ENCODE data around the gene GALNT11.

The GALNT11 gene

GRCh38 chr7:152158801-152159587, 133.5 kb downstream of the GALNT11 start:
- H3K9me3 ChIP-seq (ENCODE audit: insufficient read depth, low read depth, low read length): no peaks in the 10 kb centered on the region
- 93% methylated on average over 11 of the region's 11 CpGs for WGBS
- H3K27me3 ChIP-seq (ENCODE audit: insufficient read depth, low read length): no peaks in the 10 kb centered on the region
- peaks cover 97% of the 10 kb centered on the region for H3K36me3 ChIP-seq (ENCODE audit: insufficient read depth, low read length)
- H3K4me1 ChIP-seq (ENCODE audit: insufficient read depth, low read length): no peaks in the 10 kb centered on the region
- no peak overlapping the region for H3K27ac ChIP-seq (ENCODE audit: low read depth, low read length)
- no peak overlapping the region for H3K9ac ChIP-seq (ENCODE audit: low read depth, low read length)
- H3K4me3 ChIP-seq (ENCODE audit: low read length): no peak overlapping the region

GRCh38 chr7:152161171-152161570, 135.7 kb downstream of the GALNT11 start:
- Histone ChIP-seq H3K9ac (ENCODE audit: low read depth, low read length) (no peak overlapping the region), H3K4me3 (ENCODE audit: low read length) (no peak overlapping the region), H3K36me3 (ENCODE audit: insufficient read depth, low read length) (peaks cover 94% of the 10 kb centered on the region), H3K4me1 (ENCODE audit: insufficient read depth, low read length) (no peaks in the 10 kb centered on the region), H3K27me3 (ENCODE audit: insufficient read depth, low read length) (no peaks in the 10 kb centered on the region), H3K9me3 (ENCODE audit: insufficient read depth, low read depth, low read length) (no peaks in the 10 kb centered on the region), H3K27ac (ENCODE audit: low read depth, low read length) (no peak overlapping the region)

GRCh38 chr7:152162287-152162686, 136.8 kb downstream of the GALNT11 start:
- H3K4me3 ChIP-seq (ENCODE audit: low read length): no peak overlapping the region
- H3K4me1 ChIP-seq (ENCODE audit: insufficient read depth, low read length): no peaks in the 10 kb centered on the region
- 84% methylated on average over 6 of the region's 6 CpGs for WGBS
- H3K9ac ChIP-seq (ENCODE audit: low read depth, low read length): no peak overlapping the region
- H3K27me3 ChIP-seq (ENCODE audit: insufficient read depth, low read length): no peaks in the 10 kb centered on the region
- H3K27ac ChIP-seq (ENCODE audit: low read depth, low read length): no peak overlapping the region
- H3K9me3 ChIP-seq (ENCODE audit: insufficient read depth, low read depth, low read length): no peaks in the 10 kb centered on the region
- peaks cover 94% of the 10 kb centered on the region for H3K36me3 ChIP-seq (ENCODE audit: insufficient read depth, low read length)
